ENCODE data around the gene PLCG1. TPM values are rescaled to one million over a fixed set of nuclear protein-coding genes. Genes with fewer than 3 reads are reported as not detected.

PLCG1 gene
- total RNA-seq, 1 donor: 38.0 TPM

- no peak for DNase-seq (ENCODE audit: low read depth)
These were observed 14.9 kb downstream of the PLCG1 start for GRCh38 chr20:41152108-41152757.

GRCh38 chr20:41154436-41155176 lies 17.3 kb downstream of the PLCG1 start:
- no peak overlapping the region for H3K4me3 ChIP-seq (ENCODE audit: low read depth, low read length)
- DNase-seq (ENCODE audit: low read depth): peak; percentile 37
- peak; percentile 34 for TF ChIP-seq CTCF (IDR thresholded peaks at IDR 0.05; ENCODE audit: insufficient read depth, low read length)

More at GRCh38 chr20:41152108-41152757, 14.9 kb downstream of the PLCG1 start:
- no peak for TF ChIP-seq CTCF (IDR thresholded peaks at IDR 0.05; ENCODE audit: insufficient read depth, low read length)
- no peak overlapping the region for H3K4me3 ChIP-seq (ENCODE audit: low read depth, low read length)

- DNase-seq (ENCODE audit: low read depth): peak; percentile 42
- TF ChIP-seq CTCF (IDR thresholded peaks at IDR 0.05; ENCODE audit: insufficient read depth, low read length): no peak
These were observed 17.9 kb downstream of the PLCG1 start for GRCh38 chr20:41155261-41155660.

GRCh38 chr20:41158082-41158625 lies 20.8 kb downstream of the PLCG1 start:
- DNase-seq (ENCODE audit: low read depth): no peak
- H3K4me3 ChIP-seq (ENCODE audit: low read depth, low read length): no peak overlapping the region
- TF ChIP-seq CTCF (IDR thresholded peaks at IDR 0.05; ENCODE audit: insufficient read depth, low read length): no peak

More at GRCh38 chr20:41155261-41155660, 17.9 kb downstream of the PLCG1 start:
- no peak overlapping the region for H3K4me3 ChIP-seq (ENCODE audit: low read depth, low read length)

GRCh38 chr20:41159547-41159946 lies 22.2 kb downstream of the PLCG1 start:
- no peak for DNase-seq (ENCODE audit: low read depth)
- no peak for TF ChIP-seq CTCF (IDR thresholded peaks at IDR 0.05; ENCODE audit: insufficient read depth, low read length)
- no peak overlapping the region for H3K4me3 ChIP-seq (ENCODE audit: low read depth, low read length)

- no peak for DNase-seq (ENCODE audit: low read depth)
- no peak for TF ChIP-seq CTCF (IDR thresholded peaks at IDR 0.05; ENCODE audit: insufficient read depth, low read length)
- no peak overlapping the region for H3K4me3 ChIP-seq (ENCODE audit: low read depth, low read length)
These were observed 23.3 kb downstream of the PLCG1 start for GRCh38 chr20:41160686-41161085.
